ENCODE results near the gene SPAAR. TPM values are rescaled to one million over a fixed set of nuclear protein-coding genes. Genes with fewer than 3 reads are reported as not detected.

Gene SPAAR
- polyA plus RNA-seq (2012; ENCODE audit: insufficient read length, low read depth): not detected

- TF ChIP-seq REST (IDR thresholded peaks at IDR 0.05; ENCODE audit: insufficient read depth in 1 of 2, low read depth in 2 of 2, low read length in 2 of 2): no peak
- TF ChIP-seq SIN3A (IDR thresholded peaks at IDR 0.05; ENCODE audit: borderline replicate concordance, insufficient read depth, low read length): no peak
- no peak for TF ChIP-seq FOXP2 (optimal IDR thresholded peaks at IDR 0.05; ENCODE audit: borderline replicate concordance, extremely low read depth, extremely low read length, insufficient read depth)
- no peak for TF ChIP-seq POLR2AphosphoS5 (IDR thresholded peaks at IDR 0.05; ENCODE audit: low read depth, low read length)
- no peak for TF ChIP-seq TAF1 (IDR thresholded peaks at IDR 0.05; ENCODE audit: borderline replicate concordance, insufficient read depth, low read length)
These were observed at the start of gene SPAAR for GRCh38 chr9:35909274-35909673. Gene SPAAR, plus strand, starts transcription at chr9:35909490. Its CDS starts 974 bp downstream, at chr9:35910464.

- TF ChIP-seq TAF1 (IDR thresholded peaks at IDR 0.05; ENCODE audit: borderline replicate concordance, insufficient read depth, low read length): no peak
- no peak for TF ChIP-seq POLR2AphosphoS5 (IDR thresholded peaks at IDR 0.05; ENCODE audit: low read depth, low read length)
- no peak for TF ChIP-seq SIN3A (IDR thresholded peaks at IDR 0.05; ENCODE audit: borderline replicate concordance, insufficient read depth, low read length)
- no peak for TF ChIP-seq FOXP2 (optimal IDR thresholded peaks at IDR 0.05; ENCODE audit: borderline replicate concordance, extremely low read depth, extremely low read length, insufficient read depth)
- no peak for TF ChIP-seq REST (IDR thresholded peaks at IDR 0.05; ENCODE audit: insufficient read depth in 1 of 2, low read depth in 2 of 2, low read length in 2 of 2)
These were observed 49.3 kb upstream of the SPAAR start for GRCh38 chr9:35859990-35860339.

- TF ChIP-seq FOXP2 (optimal IDR thresholded peaks at IDR 0.05; ENCODE audit: borderline replicate concordance, extremely low read depth, extremely low read length, insufficient read depth) (no peak), SIN3A (IDR thresholded peaks at IDR 0.05; ENCODE audit: borderline replicate concordance, insufficient read depth, low read length) (no peak), REST (IDR thresholded peaks at IDR 0.05; ENCODE audit: insufficient read depth in 1 of 2, low read depth in 2 of 2, low read length in 2 of 2) (no peak), POLR2AphosphoS5 (IDR thresholded peaks at IDR 0.05; ENCODE audit: low read depth, low read length) (no peak), TAF1 (IDR thresholded peaks at IDR 0.05; ENCODE audit: borderline replicate concordance, insufficient read depth, low read length) (no peak)
These were observed 48.0 kb upstream of the SPAAR start for GRCh38 chr9:35861161-35861897.

- no peak for TF ChIP-seq FOXP2 (optimal IDR thresholded peaks at IDR 0.05; ENCODE audit: borderline replicate concordance, extremely low read depth, extremely low read length, insufficient read depth)
- no peak for TF ChIP-seq SIN3A (IDR thresholded peaks at IDR 0.05; ENCODE audit: borderline replicate concordance, insufficient read depth, low read length)
- TF ChIP-seq POLR2AphosphoS5 (IDR thresholded peaks at IDR 0.05; ENCODE audit: low read depth, low read length): no peak
- TF ChIP-seq TAF1 (IDR thresholded peaks at IDR 0.05; ENCODE audit: borderline replicate concordance, insufficient read depth, low read length): no peak
These were observed 47.0 kb upstream of the SPAAR start for GRCh38 chr9:35862328-35862727.

- TF ChIP-seq TAF1 (IDR thresholded peaks at IDR 0.05; ENCODE audit: borderline replicate concordance, insufficient read depth, low read length) (no peak), REST (IDR thresholded peaks at IDR 0.05; ENCODE audit: insufficient read depth in 1 of 2, low read depth in 2 of 2, low read length in 2 of 2) (no peak), SIN3A (IDR thresholded peaks at IDR 0.05; ENCODE audit: borderline replicate concordance, insufficient read depth, low read length) (no peak), FOXP2 (optimal IDR thresholded peaks at IDR 0.05; ENCODE audit: borderline replicate concordance, extremely low read depth, extremely low read length, insufficient read depth) (no peak), POLR2AphosphoS5 (IDR thresholded peaks at IDR 0.05; ENCODE audit: low read depth, low read length) (no peak)
These were observed 45.7 kb upstream of the SPAAR start for GRCh38 chr9:35863583-35863982.
